HepG2 (cell line): Measurements from ENCODE around the gene MSMO1.

Experiments
- EEA1 ChIP-seq: sonication (generic); formaldehyde crosslinking; IDR thresholded peaks from 2 replicates; pipeline ENCODE4 v1.5.1; 2020; ENCODE audit warnings: mild to moderate bottlenecking, missing genetic modification reagents, borderline replicate concordance
- FOXM1 ChIP-seq: sonication (generic); formaldehyde crosslinking; IDR thresholded peaks from 2 replicates; pipeline ENCODE4 v1.5.0; 2020; ENCODE audit warnings: missing genetic modification reagents
- GATAD2A ChIP-seq: IDR thresholded peaks from 2 replicates; pipeline ENCODE4 v1.6.1; 2016
- HOXA3 ChIP-seq: sonication (generic); formaldehyde crosslinking; IDR thresholded peaks from 2 replicates; pipeline ENCODE4 v1.5.0; 2020; ENCODE audit warnings: missing genetic modification reagents
- MNT ChIP-seq: fragments of 450-650 bp; IDR thresholded peaks from 2 replicates; pipeline ENCODE4 v1.6.1; 2016
- MXI1 ChIP-seq: IDR thresholded peaks from 3 replicates; pipeline ENCODE4 v1.6.1; 2012; ENCODE audit warnings: low read depth, low read length, inconsistent platforms, borderline replicate concordance
- NR2F1 ChIP-seq, 2 experiments: fragments of 450-650 bp in 1 of 2; formaldehyde crosslinking in 1 of 2; IDR thresholded peaks; 2 replicates each; pipeline versions ENCODE4 v1.5.0 to v1.6.1; 2016 to 2020; ENCODE audit warnings: mild to moderate bottlenecking in 1 of 2, missing compliant biosample characterization in 1 of 2, missing genetic modification reagents in 1 of 2, moderate library complexity in 1 of 2
- PBX2 ChIP-seq: IDR thresholded peaks from 2 replicates; pipeline ENCODE4 v1.6.1; 2016; ENCODE audit warnings: control low read depth
- PHF21A ChIP-seq: sonication (generic); formaldehyde crosslinking; IDR thresholded peaks from 2 replicates; pipeline ENCODE4 v1.5.0; 2020; ENCODE audit warnings: mild to moderate bottlenecking, missing genetic modification reagents
- ZFP1 ChIP-seq: IDR thresholded peaks from 2 replicates; pipeline ENCODE4 v1.6.1; 2016
- ZNF292 ChIP-seq: sonication (generic); formaldehyde crosslinking; IDR thresholded peaks from 2 replicates; pipeline ENCODE4 v1.8.1; 2022; ENCODE audit warnings: mild to moderate bottlenecking, low read depth, missing genetic modification reagents, borderline replicate concordance
- TF ChIP-seq, protein P1 (sequence below): sonication (generic); formaldehyde crosslinking; IDR thresholded peaks from 2 replicates; pipeline ENCODE4 v1.5.0; 2020; ENCODE audit warnings: mild to moderate bottlenecking, missing genetic modification reagents, moderate library complexity
- TF ChIP-seq, protein P2 (sequence below): sonication (generic); formaldehyde crosslinking; IDR thresholded peaks from 2 replicates; pipeline ENCODE4 v1.4.0; 2020; ENCODE audit warnings: missing genetic modification reagents, low read depth, mild to moderate bottlenecking, borderline replicate concordance

DNA sequence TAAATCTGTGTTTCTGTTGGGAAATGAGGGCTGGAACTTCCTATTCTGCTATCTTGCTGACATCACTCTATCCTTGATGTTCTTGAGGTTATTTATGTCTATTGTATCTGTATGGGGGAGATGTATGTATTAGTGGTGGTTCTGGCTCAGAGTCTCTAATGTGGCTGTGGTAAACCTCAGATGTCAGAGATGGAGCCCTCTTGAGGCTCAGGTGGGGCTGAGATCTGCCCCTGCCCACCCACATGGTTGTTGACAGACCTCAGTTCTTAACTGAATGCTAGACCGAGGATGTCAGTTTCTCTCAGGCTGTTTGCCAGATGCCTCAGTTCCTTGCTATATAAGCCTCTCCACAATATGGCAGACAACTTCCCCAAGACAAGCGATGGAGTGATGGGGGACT, 48.0 kb downstream of the MSMO1 start:
- no peak for TF ChIP-seq FOXM1 (CRISPR knock-in tag)
- no peak for TF ChIP-seq EEA1
- TF ChIP-seq PHF21A (CRISPR knock-in tag) = no peak
- TF ChIP-seq HOXA3 = no peak
- no peak for TF ChIP-seq ZNF292 (CRISPR knock-in tag)
- no peak for TF ChIP-seq NR2F1 (CRISPR knock-in tag; IDR thresholded peaks at IDR 0.05)
- TF ChIP-seq, protein P1, sequence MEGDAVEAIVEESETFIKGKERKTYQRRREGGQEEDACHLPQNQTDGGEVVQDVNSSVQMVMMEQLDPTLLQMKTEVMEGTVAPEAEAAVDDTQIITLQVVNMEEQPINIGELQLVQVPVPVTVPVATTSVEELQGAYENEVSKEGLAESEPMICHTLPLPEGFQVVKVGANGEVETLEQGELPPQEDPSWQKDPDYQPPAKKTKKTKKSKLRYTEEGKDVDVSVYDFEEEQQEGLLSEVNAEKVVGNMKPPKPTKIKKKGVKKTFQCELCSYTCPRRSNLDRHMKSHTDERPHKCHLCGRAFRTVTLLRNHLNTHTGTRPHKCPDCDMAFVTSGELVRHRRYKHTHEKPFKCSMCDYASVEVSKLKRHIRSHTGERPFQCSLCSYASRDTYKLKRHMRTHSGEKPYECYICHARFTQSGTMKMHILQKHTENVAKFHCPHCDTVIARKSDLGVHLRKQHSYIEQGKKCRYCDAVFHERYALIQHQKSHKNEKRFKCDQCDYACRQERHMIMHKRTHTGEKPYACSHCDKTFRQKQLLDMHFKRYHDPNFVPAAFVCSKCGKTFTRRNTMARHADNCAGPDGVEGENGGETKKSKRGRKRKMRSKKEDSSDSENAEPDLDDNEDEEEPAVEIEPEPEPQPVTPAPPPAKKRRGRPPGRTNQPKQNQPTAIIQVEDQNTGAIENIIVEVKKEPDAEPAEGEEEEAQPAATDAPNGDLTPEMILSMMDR (CRISPR knock-in tag) = no peak
- TF ChIP-seq, protein P2, sequence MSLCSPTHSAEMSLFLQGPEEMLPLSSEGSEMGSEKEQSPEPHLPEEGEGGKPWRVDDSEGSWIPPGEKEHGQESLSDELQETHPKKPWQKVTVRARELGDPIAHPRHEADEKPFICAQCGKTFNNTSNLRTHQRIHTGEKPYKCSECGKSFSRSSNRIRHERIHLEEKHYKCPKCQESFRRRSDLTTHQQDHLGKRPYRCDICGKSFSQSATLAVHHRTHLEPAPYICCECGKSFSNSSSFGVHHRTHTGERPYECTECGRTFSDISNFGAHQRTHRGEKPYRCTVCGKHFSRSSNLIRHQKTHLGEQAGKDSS (CRISPR knock-in tag) = no peak
- no peak for TF ChIP-seq GATAD2A (CRISPR knock-in tag)
- TF ChIP-seq MXI1 = no peak
- TF ChIP-seq MNT = no peak
- TF ChIP-seq ZFP1 (CRISPR knock-in tag) = no peak
- no peak for TF ChIP-seq PBX2 (CRISPR knock-in tag)
